NAMALWA (cell line): ENCODE measurements around the gene PIRT.

Experiments used
- DNase-seq: peaks from one replicate; pipeline ENCODE4 v3.0.0-alpha.2; 2015; ENCODE audit warnings: low spot score

Gene PIRT

DNA sequence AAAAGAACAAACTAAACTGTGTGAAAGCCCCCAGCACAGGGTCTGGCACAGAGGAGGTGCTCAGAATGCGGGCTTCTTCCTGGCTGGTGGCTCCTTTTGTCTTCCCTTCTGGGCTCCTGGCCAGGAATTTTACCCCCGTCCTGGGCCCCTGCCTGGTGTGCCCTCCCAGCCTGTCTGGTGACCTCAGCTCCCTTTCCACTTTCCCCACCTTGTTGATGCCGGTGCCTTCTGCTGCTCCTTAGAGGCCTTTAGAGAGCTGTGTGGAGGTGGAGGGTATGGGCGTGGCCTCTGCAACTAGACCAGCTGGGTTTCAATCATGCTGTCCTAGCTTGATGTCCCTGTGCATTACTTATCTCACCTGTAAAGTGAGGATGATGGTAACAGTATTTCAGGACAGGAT is 16.8 kb downstream of the PIRT start:
- DNase-seq = no peak

DNA sequence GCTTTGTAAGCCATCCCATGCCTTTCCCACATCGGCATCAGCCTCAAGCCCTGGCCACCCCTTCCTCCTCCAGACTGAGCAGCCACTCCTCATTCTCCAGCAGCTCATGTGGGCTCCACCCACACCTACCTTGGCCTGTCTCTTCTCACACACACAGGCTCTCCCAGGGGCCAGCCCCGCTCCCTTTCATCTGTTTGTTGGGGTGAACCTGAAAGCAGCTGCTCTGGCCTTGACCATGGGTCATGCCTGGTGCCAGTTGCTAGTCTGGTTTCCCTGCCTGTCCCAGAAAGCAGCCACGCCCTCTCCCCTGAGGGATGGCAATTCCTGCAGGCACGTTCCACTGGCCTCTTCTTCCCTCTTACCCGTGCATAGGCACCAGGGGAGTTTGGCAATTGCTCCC is 22.6 kb downstream of the PIRT start:
- no peak for DNase-seq

DNA sequence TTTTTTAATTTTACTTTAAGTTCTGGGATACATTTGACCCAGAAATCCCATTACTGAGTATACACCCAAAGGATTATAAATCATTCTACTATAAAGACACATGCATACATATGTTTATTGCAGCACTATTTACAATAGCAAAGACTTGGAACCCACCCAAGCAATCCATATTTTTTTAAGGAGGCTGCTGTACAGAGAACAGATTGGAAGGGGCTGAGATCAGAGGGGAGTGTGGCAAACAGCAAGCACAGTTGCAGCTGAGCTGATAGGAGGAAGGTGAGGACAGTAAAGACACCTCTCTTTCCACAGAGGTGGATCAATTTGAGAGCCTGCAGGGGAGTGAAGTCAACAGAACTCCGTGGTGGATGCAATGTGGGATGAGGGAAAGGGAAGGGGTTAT is 23.8 kb downstream of the PIRT start:
- DNase-seq = no peak

DNA sequence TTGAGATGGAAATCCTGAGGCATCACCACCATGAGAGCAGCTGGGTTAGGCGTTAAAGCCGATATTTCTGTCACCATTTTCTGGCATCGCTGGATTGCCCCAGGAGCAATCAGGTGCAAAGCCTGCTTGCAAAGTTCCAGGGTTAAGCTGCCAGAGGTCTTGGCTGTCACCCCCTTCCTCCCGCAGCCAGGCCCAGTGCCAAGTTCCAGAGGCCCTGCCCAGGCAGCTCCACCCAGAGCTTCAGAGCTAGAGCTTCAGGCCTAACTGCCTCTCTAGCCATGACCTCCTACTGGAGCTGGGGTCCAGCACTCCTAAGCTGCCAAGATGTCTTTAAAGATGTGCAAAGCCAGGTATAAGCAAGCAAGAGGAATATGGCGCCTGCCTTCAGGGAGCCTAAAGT is 25.2 kb downstream of the PIRT start:
- no peak for DNase-seq

DNA sequence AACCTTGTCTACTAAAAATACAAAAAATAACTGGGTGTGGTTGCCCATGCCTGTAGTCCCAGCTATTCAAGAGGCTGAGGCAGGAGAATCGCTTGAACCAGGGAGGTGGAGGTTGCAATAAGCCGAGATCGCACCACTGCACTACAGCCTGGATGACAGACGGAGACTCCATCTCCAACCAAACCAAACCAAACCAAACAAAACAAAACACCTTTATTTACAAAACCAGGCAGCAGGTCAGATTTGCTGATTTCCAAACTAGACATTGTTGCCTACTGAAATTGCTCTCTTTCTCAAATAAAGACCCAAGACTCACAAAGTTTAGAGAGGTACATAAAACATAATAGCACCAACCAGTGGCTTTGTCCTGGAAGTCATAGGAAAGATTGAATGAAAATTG is 28.3 kb downstream of the PIRT start:
- DNase-seq = no peak

DNA sequence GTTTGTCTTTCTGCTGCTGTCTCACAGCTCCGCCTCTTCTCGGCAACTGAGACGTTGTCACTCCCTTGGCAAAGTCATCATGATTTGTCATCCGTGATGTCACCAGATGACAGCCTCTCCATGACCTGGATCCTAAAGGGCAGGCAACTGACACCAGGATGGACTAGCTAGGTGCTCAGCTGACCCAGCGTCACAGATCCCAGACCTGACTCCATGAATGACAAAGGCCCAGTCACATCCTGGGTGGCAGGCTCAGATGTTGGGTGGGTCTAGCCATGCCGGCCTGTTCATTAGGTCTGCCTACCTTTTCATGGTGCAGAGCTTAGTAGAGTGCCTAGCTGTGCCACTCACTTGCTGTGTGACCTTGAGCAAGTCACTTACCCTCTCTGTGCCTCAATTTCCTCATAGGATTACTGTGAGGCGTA is 30.2 kb downstream of the PIRT start:
- no peak for DNase-seq

DNA sequence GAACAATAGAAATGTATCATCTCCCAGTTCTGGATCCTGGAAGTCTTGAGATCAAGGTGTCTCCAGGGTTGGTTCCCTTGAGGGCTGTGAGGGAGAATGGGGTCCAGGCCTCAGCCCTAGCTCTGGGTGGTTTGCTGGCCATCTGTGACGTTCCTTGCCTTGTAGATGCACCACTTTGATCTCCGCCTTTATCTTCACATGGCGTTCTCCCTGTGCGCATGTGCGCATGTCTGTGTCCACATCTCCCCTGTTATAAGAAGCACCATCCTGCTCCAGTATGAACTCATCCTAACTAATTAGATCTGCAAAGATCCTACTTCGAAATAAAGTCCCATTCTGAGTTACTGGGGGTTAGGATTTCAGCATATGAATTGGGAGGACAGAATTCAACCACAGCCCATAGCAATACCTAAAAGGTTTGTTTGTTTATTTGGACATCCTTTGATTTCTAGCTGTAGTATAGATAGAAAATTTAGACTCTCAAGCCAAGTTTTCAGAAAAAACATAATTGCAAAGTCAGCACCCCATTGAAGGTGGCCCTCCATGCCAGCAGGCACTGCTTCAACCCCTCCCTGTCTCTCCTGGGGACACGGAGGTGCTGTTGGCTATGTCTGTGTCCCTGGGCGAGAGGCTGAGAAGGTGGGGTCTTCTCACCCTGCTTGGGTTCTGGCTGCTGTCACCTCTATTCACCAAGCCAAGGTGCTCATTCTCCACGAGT is 31.2 kb downstream of the PIRT start:
- DNase-seq = no peak

DNA sequence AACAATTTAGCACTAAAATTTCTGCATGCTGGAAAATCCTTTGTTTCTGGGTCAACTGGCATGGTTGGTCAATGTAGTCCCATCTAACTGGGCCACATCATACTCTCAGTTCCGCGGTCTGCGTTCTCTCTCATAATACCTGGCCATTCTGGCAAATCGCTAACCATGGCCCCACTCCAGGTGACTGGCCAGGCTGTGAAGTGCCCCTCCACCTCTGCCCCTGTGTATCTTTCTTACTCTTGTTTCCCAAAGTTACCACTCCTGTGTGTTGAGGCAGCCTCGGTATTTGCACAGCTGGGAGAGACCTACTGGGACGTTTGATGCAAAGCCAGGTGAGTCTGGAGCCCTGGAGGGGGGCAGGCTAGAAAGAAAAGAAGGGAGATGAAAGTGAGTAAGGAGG is 32.0 kb downstream of the PIRT start:
- no peak for DNase-seq

DNA sequence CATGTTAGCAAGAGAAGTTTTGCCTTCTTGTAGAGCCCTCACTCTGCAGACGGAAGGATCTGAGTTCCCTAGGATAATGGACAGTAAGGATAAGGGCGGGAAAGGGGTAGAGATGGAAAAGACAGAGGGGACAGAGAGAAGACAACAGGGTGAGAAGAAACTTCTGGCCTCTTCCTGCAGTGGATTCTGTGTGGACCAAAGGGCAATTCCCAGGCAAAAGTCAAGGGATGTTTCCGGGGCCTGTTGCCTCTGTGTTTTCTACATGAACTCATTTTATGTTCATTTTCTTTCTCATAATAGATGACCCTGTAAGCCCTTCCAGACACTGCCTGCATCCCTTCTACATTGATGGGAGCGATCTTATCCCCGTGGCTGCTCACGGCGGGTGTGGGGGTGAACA is 33.3 kb downstream of the PIRT start:
- DNase-seq = no peak

DNA sequence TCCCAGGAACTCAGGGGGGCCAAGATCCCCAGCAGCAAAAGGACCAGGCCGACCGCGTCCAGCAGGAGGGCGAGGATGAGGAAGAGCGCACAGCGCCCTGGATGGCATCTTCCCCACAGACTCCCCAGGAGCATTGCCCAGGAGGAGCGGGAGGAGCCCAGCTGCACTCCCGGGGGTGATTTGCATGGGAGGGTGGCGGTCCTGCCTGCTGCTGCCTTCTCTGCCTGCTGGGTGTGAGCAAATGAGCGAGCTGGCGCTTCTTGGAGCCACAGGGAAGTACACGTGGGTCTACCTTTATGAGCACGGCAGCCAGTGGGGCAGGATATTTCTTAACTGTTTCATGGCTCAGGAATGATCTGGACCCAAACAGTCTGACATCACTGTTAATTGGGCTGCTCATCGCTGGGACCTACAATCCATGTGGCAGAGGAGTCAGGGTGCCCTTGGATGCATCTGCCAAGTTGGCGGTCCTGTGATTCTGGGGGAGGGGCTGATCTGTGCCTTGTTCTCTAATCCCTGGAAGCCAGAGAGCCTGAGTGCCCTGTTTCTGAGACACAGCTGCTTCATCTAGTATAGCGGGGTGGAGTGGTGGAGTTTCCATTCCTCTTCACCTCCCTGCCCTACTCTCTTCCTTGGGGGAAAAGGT is 33.9 kb downstream of the PIRT start, which contains the start of gene TMEM238L:
TSS of gene TMEM238L (minus strand) at position 270 of the 646 bp plus-strand sequence. CDS start at position 134, 136 bp downstream.
- no peak for DNase-seq

DNA sequence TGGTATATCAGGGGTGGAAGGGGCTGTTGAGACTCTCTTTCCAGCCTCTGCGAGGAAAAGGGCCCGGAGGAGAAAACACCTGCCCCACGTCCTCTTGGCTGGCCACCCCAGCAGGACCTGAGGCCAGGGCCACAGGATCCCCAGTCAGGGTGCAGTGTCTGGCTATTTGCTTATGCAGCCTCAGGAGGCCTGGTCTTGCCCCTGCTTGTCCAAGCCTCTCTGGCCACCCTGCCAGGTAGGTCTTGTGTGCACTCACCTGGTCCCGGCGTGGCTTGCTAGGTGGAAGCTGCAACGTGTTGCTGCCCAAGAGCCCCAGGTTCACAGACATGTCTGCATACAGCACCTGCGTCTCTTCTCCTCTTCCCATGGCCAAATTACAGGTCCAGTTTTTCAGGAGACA is 34.5 kb downstream of the PIRT start:
- DNase-seq = no peak

DNA sequence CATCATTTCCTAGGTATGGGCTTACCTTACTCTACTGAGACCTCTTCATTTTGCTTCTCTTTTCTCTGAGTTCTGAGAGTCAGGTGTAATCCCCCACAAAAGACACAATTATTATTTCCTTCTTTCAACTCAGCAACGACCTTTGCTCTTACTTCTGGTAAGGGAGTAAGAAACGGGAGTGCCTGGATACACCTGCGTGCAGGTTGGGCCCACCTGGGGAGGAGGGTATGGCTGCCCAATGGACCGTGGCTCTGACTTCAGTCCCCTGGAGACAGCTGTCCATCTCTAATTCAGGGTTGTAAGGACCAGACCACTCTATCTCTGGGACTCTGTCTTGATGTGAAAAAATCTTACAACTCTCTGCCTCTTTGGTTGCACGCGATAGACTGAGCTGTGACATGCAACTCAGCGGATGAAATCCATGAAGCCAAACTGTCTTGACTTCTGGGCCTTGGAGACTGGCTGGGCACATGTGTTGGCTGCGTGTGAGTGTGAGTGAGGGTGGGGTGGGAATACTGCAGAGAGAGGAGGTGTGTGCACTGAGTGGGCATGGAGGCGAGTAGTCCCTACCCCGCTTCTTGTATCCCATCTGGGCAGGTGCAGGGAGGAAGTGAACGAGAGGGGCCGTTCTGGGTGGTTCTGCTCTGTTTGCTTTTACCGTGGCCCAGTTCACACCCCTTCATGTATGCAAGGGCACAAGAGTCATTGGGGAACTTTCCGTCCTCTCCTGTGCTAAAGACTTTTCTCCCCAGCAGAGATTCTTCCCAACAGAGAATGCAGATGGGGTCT is 35.2 kb downstream of the PIRT start:
- no peak for DNase-seq

DNA sequence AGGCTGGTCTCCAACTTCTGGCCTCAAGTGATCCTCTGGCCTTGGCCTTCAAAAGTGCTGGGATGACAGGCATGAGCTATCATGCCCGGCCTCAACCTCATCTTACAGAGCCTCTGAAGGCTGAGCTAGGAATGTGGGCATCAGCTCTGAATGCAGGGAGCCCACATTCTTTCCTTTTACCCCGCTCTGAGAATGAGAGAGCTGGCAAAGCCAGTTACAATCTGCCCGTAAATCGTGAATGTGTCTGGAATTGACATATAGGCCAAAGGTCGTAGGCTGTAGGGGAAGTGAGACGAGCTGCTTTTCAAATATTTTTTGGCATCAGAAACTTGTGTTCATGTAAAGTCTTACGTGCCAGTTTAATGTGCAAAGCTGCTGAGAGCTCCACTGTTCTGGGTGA is 38.5 kb downstream of the PIRT start:
- no peak for DNase-seq

DNA sequence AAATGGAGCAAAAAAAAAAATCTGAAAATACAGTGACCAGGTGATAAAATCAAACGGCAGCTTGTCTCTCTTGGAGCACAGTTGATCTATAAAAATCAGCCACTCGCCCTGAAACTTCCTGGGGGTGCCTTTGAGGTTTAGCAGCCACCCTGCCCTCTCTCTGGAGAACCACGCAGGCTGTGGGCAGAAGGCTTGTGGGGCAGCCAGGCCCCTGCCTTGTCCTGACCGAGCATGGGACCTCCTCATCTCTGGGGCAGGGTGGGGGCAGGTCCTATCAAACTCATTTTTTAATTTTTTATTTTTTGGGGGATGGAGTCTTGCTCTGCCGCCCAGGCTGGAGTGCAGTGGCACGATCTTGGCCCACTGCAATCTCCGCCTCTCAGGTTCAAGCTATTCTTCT is 39.0 kb downstream of the PIRT start:
- no peak for DNase-seq

DNA sequence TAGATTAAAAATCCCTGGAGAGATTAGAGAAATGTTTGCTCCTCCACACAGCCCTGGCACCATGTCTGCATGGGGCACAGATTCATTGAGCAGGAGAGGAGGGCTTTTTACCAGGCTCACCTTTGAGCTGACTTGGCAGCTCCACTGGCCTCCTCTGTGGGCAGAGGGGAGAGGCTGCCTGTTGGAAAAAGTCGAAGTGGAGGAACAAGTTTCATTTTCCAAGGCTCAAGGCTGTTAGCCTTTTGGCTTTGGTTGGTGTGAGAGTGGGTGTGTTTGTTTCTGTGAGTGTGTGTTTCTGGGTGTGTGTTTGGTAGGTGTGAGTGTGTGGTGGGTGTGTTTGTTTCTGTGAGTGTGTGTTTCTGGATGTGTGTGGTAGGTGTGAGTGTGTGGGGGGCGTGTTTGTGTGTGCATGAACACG is 39.5 kb downstream of the PIRT start:
- no peak for DNase-seq

DNA sequence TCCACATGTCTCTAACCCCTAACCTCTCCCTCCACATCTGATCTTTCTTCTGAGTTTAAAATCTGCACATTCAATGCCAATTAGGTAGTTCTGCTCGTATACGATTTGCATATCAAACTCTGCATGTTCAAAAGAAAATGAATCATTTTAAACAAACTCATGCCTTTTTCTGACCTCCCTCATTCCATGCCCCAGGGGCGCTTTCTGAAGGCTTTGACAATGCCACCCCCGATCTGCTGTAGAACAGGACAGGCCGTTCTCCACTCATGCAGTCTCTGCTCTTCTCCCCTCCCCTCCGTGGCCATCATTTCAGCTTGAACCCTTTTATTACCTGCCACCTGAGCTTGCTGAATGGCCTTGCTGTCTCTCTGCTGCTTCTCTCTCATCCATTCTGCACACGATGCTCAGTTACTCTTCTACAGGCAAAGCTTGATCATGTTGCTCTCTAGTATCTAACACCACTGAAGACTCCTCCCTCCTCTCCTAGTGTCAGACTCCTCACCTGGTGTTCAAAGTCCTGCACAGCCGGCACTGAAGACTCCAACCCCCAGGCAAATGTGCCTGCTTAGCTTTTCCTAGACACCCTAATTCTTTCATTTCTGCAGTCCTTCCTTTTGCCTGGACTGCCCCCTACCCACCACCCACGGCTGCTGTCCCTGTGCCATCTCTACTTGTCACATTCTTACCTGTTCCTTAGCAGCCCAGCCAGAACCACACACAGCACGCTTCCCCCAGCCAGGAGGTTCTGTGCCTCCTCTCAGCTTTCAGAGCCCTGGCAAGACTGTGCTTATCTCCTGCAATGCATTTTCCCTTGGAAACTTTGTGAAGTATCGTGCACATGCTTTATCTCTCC is 40.2 kb downstream of the PIRT start:
- no peak for DNase-seq

DNA sequence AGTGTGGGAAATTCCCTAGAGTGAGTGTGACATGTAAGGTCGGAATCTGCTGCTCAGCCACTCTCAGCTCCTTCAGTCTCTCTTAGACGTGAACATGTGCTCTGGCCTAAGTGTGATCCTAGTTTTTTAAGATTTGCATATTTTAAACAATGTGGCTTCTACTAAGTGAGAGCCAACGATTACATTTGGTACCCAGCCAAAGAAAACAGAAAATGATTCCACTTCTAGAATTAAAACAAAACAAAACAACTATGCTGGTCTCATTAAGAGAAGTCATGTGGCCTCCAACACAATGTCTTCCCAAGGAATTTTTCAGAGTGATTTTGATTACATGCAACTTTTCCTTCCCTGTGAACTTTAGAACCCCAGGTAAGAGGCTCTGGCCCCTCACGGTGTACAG is 44.1 kb downstream of the PIRT start:
- DNase-seq = no peak

DNA sequence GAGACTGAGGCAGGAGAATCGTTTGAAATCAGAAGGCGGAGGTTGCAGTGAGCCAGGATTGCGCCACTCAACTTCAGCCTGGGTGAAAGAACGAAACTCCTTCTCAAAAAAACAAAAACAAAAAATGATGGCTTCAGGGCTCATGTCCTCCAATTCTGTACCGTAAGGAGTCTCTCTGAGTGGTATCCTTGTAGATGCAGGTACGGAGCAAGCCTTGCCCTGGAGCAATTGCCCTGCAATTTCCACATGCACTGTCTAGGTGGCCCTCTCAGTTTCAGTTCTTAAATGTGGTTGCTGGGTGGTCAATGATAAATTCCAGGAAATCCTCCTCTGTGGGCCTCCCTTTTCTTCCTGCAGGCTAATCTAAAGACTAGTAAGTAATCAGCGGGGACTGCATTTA is 44.6 kb downstream of the PIRT start:
- no peak for DNase-seq

DNA sequence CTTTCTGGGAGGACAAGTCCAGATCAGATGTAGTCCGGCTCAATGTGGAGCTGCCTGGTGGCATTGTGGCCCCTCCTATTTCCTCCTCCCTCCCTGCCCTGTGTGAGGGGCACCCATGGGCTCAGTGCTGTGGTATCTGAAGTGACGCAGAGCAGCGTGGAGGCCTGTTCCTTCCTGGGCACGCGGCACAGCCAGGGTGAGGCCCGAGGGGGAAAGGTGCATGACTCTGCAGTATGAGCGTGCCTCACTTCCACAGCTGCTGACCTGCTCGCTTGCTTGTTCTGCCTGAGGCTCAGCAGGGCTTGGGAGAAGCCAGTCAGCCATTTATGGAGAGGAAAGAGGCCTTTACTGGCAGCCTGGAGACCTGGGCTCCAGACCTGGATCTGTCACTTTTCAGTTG is 45.7 kb downstream of the PIRT start:
- DNase-seq = no peak

DNA sequence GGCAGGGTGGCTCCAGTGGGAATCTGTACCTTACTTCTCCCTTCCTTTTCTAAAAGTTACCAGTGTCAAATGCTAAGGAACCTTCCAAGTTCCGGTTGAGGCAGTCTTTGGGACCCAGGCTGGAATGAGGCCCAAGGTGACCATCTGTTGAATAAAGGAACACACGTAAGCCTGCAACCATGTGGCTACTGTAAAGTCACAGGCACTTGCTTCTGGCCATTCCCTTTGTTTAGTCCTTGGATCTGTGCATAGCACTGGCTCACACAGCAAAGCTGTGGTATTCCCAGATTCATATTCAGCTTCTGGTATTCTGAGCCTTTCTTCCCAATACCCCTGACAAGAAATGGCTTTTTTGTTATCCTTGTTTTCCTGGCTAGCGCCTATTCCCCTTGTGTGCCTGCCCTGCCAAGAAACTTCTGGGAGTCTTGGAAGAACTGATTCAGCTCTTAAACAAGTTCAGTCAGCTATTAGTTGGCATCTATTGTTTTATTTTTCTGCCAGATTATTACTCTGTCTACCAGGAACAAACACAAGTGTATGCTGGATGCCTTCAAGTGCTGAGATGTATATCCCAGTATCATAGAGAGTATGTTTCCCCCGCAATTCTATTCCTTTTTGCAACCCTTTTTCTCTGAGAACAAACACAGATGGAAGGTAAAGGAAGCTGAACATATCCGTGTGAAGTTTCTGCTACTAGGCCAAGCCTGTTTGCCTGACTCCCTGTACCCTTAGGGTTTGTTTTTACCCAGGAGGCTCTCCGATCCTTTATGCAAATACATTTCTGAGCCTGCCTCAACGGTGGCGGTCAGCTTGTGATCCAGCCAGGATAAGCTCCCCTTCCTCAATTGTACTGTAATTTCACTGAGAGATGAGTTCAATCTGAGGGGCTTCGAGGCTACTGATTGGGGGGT is 47.1 kb downstream of the PIRT start:
- no peak for DNase-seq

DNA sequence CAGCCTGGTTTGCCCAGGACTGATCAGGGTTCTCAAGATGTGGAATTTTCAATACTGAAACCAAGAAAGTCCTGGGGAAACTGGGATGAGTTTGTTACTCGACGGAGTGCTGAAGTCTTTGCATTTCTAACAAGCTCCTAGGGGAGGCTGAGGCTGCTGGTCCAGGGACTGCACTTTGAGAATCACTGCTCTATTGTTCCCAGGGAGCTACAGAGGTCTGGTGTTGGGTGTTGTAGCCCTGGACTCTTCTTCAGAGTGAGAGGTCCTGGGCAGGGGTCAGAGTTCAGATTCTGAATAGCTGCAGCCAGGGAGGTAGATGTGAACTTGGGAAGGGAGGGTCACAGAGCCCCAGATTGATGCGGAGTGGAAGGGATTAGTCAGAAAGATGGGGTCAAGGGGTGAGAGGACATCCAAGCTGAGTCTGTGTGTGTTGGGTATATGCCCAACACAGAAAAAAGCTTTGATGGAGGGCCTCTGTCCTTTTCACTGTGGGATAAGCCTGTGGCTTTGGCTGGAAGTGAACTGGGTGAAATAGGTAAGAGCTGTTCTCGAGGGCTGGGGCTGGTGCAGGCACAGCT is 48.1 kb downstream of the PIRT start:
- DNase-seq = no peak
